GM12875 (cell line): ENCODE results near the gene EIF4G2.

Experiments used
- H3K4me3 ChIP-seq: one replicate; pipeline ENCODE4 v1.5.1; 2011; ENCODE audit warnings: low read depth, low read length, control low read depth
- CTCF ChIP-seq: IDR thresholded peaks from 2 replicates; pipeline ENCODE4 v1.5.1; 2011; ENCODE audit warnings: low read depth, mild to moderate bottlenecking, control low read depth, inconsistent platforms, low read length, moderate library complexity, borderline replicate concordance; ENCODE audit not compliant: insufficient read depth

EIF4G2 gene

DNA sequence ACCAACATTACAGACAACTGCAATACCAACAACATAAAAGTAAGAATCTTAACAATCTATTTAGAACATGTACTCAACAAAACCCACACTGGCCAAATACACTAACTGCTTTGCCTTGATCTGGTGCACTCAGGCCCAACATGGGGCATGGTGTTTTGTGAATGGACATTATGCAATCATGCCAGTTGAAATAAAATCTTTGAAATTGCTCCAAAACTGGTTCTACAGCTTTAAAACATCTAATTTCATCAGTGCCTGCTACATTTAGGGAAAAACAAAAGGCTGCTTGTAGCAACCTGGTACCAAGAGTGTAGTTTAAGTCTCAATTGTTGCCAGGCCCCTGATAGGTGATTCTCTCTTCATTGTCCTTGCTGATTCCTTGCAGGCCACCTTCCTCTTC, 61.0 kb downstream of the EIF4G2 start:
- no peak for TF ChIP-seq CTCF

More for the DNA sequence above, 61.0 kb downstream of the EIF4G2 start:
- no peak overlapping the region for H3K4me3 ChIP-seq
